Esophagus muscularis mucosa (tissue), 4 donors: Measurements from ENCODE around the gene CDH20.

Experiments
- EP300 ChIP-seq: sonication (generic); formaldehyde crosslinking; IDR thresholded peaks from one replicate; pipeline ENCODE4 v1.6.1; 2017; ENCODE audit warnings: antibody characterized with exemption
- POLR2A ChIP-seq: fragments of 450-650 bp; IDR thresholded peaks from one replicate; pipeline ENCODE4 v1.6.1; 2017; ENCODE audit warnings: antibody characterized with exemption, moderate library complexity, mild to moderate bottlenecking, low read depth
- POLR2AphosphoS5 ChIP-seq, 2 donors: sonication (generic); formaldehyde crosslinking; IDR thresholded peaks; one replicate each; pipeline ENCODE4 v1.6.1; 2017; ENCODE audit warnings: antibody characterized with exemption in 2 of 2
- TF ChIP-seq, protein P1 (sequence below), 3 experiments: fragments of 200-600 bp in 2 of 3; fragments of 450-650 bp in 1 of 3; sonication (generic) in 2 of 3; IDR thresholded peaks; one replicate each; pipeline ENCODE4 v1.5.1; 2017 to 2019; ENCODE audit warnings: antibody characterized with exemption in 3 of 3, mild to moderate bottlenecking in 2 of 3, moderate library complexity in 1 of 3

DNA sequence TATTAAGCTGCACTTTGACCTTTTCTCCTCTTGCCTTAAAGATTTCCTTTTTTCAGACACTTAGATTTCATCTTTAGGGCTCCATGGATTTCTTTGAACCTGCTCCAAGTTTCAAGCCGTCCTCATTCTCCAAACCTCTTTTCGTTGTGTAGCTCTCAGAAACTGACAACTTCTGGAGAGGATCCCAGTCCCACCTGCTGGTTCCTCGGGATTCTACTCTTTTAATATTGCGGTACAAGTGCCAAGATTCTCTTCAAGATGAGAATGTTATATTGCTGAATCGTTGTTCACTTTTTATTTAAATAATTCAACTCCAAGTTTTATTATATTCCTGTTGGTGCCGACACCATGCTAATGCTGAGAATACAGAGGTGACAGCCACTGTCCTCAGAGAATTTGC is 141.1 kb downstream of the CDH20 start:
- TF ChIP-seq, protein P1, sequence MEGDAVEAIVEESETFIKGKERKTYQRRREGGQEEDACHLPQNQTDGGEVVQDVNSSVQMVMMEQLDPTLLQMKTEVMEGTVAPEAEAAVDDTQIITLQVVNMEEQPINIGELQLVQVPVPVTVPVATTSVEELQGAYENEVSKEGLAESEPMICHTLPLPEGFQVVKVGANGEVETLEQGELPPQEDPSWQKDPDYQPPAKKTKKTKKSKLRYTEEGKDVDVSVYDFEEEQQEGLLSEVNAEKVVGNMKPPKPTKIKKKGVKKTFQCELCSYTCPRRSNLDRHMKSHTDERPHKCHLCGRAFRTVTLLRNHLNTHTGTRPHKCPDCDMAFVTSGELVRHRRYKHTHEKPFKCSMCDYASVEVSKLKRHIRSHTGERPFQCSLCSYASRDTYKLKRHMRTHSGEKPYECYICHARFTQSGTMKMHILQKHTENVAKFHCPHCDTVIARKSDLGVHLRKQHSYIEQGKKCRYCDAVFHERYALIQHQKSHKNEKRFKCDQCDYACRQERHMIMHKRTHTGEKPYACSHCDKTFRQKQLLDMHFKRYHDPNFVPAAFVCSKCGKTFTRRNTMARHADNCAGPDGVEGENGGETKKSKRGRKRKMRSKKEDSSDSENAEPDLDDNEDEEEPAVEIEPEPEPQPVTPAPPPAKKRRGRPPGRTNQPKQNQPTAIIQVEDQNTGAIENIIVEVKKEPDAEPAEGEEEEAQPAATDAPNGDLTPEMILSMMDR (IDR thresholded peaks at IDR 0.05) = no peak
- TF ChIP-seq POLR2A (no peak), POLR2AphosphoS5 (IDR thresholded peaks at IDR 0.05) (no peak), EP300 (no peak)
